Left ventricle myocardium inferior (tissue), 1 donor: ENCODE results near the gene GGT1. TPM values are rescaled to one million over a fixed set of nuclear protein-coding genes. Genes with fewer than 3 reads are reported as not detected.
"Not testable (repeated sequence)": the region's sequence is repeated elsewhere in the genome, so short reads cannot be mapped to it uniquely, and the experiment has no call there.

Source experiments
- DNase-seq: peaks from one replicate; pipeline ENCODE4 v3.0.0-alpha.2; 2020
- H3K27ac ChIP-seq: fragments of 200-600 bp; replicated peaks from 2 replicates; pipeline ENCODE4 v1.8.0; 2021
- H3K27me3 ChIP-seq: fragments of 200-600 bp; 2 replicates; pipeline ENCODE4 v1.8.0; 2021; ENCODE audit warnings: low read depth
- H3K36me3 ChIP-seq: fragments of 200-600 bp; 2 replicates; pipeline ENCODE4 v1.8.0; 2021
- H3K4me1 ChIP-seq: fragments of 200-600 bp; 2 replicates; pipeline ENCODE4 v1.8.0; 2021
- H3K4me3 ChIP-seq: fragments of 200-600 bp; 2 replicates; pipeline ENCODE4 v1.8.0; 2021; ENCODE audit warnings: mild to moderate bottlenecking, moderate library complexity
- H3K9me3 ChIP-seq: fragments of 200-600 bp; replicated peaks from 2 replicates; pipeline ENCODE4 v1.8.0; 2021
- intact Hi-C: fragments of 100-400 bp; cut with micrococcal nuclease; formaldehyde crosslinking; loops from one replicate; pipeline ENCODE4 v1.11.0; 2022
- total RNA-seq: library from RNA; stranded (reverse); fragmentation: NEBNext Ultra II Directional; extraction: Animal tissue kit (Norgen Biotek cat#: 25700); gene quantifications from one replicate; pipeline ENCODE4 v1.2.1, GENCODE V29; 2021
- TF ChIP-seq, protein P1 (sequence below): fragments of 200-600 bp; IDR thresholded peaks from 2 replicates; pipeline ENCODE4 v1.8.0; 2021; ENCODE audit warnings: antibody characterized with exemption, mild to moderate bottlenecking, borderline replicate concordance
- donor health status: DM: no; HTN: yes; CAD: no; lungs with severe emphysema.

Gene GGT1
- total RNA-seq, 1 donor from 2014 or later, result 1.1 TPM

DNA sequence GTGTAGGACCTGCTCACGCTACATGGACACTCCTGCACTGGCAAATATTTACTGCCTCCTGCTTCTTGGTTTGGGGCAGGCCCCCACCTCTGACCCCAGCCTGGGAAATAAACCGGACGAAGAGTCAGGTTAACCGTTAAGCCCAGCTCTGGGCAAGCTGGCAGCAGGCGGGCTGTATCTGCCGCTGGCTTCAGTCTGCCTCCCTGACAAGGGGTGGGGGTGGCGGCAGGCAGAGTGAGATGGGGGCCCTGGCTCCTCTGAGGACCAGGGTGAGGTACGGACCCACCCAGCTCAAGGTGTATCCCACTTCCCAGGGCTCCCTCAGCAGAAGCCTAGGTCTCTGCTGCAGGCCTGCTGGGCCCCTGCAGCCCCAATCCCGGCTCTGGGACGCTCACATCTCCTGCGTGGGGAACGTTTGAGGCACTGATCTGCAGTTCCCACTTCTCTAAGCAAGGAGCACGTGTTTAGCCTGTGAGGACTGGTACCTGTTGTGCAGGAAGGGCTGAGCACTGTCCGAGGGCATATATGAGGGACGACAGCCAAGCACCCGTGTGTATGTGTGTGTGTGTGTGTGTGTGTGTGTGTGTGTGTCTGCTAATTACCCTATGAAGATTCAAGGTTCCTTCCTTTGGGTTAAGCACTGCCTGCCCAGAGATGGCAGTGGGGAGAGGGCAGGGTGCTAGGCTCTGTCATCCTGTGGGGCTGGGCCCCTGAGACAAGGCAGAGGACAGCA, 9.0 kb upstream of the GGT1 start:
- Histone ChIP-seq H3K36me3 (peaks cover 5% of the 10 kb centered on the region), H3K27me3 (no peaks in the 10 kb centered on the region), H3K4me1 (peaks cover 15% of the 10 kb centered on the region), H3K4me3 (peak overlapping the region; percentile 74), H3K27ac (no peak overlapping the region), H3K9me3 (no peaks in the 10 kb centered on the region)
- TF ChIP-seq, protein P1, sequence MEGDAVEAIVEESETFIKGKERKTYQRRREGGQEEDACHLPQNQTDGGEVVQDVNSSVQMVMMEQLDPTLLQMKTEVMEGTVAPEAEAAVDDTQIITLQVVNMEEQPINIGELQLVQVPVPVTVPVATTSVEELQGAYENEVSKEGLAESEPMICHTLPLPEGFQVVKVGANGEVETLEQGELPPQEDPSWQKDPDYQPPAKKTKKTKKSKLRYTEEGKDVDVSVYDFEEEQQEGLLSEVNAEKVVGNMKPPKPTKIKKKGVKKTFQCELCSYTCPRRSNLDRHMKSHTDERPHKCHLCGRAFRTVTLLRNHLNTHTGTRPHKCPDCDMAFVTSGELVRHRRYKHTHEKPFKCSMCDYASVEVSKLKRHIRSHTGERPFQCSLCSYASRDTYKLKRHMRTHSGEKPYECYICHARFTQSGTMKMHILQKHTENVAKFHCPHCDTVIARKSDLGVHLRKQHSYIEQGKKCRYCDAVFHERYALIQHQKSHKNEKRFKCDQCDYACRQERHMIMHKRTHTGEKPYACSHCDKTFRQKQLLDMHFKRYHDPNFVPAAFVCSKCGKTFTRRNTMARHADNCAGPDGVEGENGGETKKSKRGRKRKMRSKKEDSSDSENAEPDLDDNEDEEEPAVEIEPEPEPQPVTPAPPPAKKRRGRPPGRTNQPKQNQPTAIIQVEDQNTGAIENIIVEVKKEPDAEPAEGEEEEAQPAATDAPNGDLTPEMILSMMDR, result no peak
- no peak for DNase-seq
- intact Hi-C loops, result no loop called here

DNA sequence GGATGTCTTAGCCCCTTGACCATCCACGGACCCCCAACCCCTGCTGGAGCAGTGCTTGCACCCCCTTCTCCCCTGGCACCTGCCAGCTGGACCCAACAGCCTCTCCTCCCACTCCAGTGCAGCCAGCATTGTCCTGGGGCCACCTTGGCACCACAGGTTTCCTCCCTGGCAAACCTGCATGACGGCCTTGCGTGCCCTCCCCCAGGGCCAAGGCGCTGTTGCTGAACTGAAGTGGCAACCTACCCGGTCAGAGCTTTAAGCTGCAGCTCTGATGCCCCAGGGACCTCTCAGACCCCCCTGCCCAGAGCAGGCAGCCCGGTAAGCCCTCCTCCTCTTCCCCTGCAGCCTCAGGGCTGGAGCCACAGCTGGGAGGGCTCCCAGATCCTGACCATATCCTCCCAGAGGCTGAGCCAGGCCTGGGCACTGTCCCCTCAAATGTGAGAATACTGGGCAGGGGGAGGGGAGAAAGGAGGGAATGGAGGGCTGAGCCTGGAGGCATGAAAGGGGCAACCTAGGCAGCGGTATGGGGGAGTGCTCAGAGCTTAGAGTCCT, 8.3 kb upstream of the GGT1 start:
- Histone ChIP-seq H3K27ac (no peak overlapping the region), H3K4me1 (peaks cover 15% of the 10 kb centered on the region), H3K9me3 (no peaks in the 10 kb centered on the region), H3K4me3 (no peak overlapping the region), H3K36me3 (no peaks in the 10 kb centered on the region), H3K27me3 (no peaks in the 10 kb centered on the region)
- intact Hi-C loops, result no loop called here
- DNase-seq, result no peak
- TF ChIP-seq, protein P1, result no peak

GRCh38 chr22:24595228-24595627, 7.8 kb upstream of the GGT1 start:
- no peaks in the 10 kb centered on the region for H3K27me3 ChIP-seq
- no peak overlapping the region for H3K4me3 ChIP-seq
- H3K9me3 ChIP-seq, result no peaks in the 10 kb centered on the region
- no peak overlapping the region for H3K27ac ChIP-seq
- no peaks in the 10 kb centered on the region for H3K36me3 ChIP-seq
- DNase-seq, result no peak
- intact Hi-C loops, result no loop called here
- H3K4me1 ChIP-seq, result peaks cover 15% of the 10 kb centered on the region
- TF ChIP-seq, protein P1, result no peak

DNA sequence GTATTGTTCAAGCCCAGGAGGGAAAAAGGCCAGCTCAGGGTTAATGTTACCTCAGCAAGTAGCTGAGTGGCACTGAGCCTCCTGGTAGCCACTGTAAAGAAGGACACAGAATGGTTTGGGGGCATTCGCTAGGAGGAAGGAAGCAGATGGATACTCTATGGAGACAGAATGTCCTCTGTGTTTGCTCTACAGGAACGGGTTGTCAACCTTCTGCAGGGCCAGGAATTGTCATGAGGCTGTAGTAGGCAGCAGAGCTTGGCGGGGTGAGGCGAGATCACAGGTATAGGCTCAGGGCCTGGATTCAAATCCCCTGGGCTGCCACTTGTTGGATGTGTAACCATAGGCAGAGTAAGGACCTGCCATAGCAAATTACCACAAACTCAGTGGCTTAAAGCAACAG, 7.1 kb upstream of the GGT1 start:
- Histone ChIP-seq H3K4me1 (peaks cover 15% of the 10 kb centered on the region), H3K9me3 (no peaks in the 10 kb centered on the region), H3K27ac (no peak overlapping the region), H3K4me3 (no peak overlapping the region), H3K36me3 (no peaks in the 10 kb centered on the region), H3K27me3 (no peaks in the 10 kb centered on the region)
- intact Hi-C loops, result no loop called here
- no peak for DNase-seq
- TF ChIP-seq, protein P1, result no peak

DNA sequence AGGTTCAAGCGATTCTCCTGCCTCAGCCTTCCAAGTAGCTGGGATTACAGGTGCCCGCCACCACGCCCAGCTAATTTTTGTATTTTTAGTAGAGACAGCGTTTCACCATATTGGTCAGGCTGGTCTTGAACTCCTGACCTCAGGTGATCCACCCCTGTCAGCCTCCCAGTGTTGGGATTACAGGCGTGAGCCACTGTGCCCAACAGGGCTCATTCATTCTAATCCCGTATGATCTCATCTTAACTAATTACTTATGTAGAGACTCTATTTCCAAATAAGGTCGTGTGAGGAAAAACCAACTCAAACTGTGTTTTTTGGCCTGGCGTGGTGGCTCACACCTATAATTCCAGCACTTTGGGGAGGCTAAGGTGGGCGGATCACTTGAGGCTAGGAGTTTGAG, 5.9 kb upstream of the GGT1 start:
- H3K36me3 ChIP-seq, intact Hi-C loops, H3K9me3 ChIP-seq, H3K4me3 ChIP-seq, H3K27ac ChIP-seq, H3K27me3 ChIP-seq, DNase-seq: not testable (repeated sequence)
- peaks cover 23% of the 10 kb centered on the region for H3K4me1 ChIP-seq

GRCh38 chr22:24599514-24599913, 3.5 kb upstream of the GGT1 start:
- no peak for DNase-seq
- no peak overlapping the region for H3K4me3 ChIP-seq
- TF ChIP-seq, protein P1, result no peak
- H3K27me3 ChIP-seq, result no peaks in the 10 kb centered on the region
- H3K9me3 ChIP-seq, result no peaks in the 10 kb centered on the region
- intact Hi-C loops, result no loop called here
- H3K4me1 ChIP-seq, result peaks cover 25% of the 10 kb centered on the region
- H3K36me3 ChIP-seq, result no peaks in the 10 kb centered on the region
- H3K27ac ChIP-seq, result no peak overlapping the region

GRCh38 chr22:24599958-24600715, 2.9 kb upstream of the GGT1 start:
- H3K27me3 ChIP-seq, H3K27ac ChIP-seq, DNase-seq, H3K36me3 ChIP-seq, H3K4me3 ChIP-seq, intact Hi-C loops, H3K9me3 ChIP-seq: not testable (repeated sequence)
- H3K4me1 ChIP-seq, result peaks cover 25% of the 10 kb centered on the region
